ENCODE results near the gene MCOLN1. TPM values are rescaled to one million over a fixed set of nuclear protein-coding genes. Genes with fewer than 3 reads are reported as not detected.
A peak's percentile ranks its signal among the peaks of the same experiment; 100 is the strongest.

Gene MCOLN1
- polyA plus RNA-seq, 1 donor = 17.0 TPM

GRCh38 chr19:7500811-7501450, 21.5 kb upstream of the MCOLN1 start:
- DNase-seq = peak; percentile 78

GRCh38 chr19:7502552-7502951, 19.9 kb upstream of the MCOLN1 start:
- no peak for DNase-seq

GRCh38 chr19:7504684-7505083, 17.7 kb upstream of the MCOLN1 start:
- DNase-seq = no peak

- no peak for DNase-seq
These were observed 17.1 kb upstream of the MCOLN1 start for GRCh38 chr19:7505288-7505681.

GRCh38 chr19:7505682-7506384, 16.6 kb upstream of the MCOLN1 start:
- DNase-seq = no peak

- no peak for DNase-seq
These were observed 15.8 kb upstream of the MCOLN1 start for GRCh38 chr19:7506385-7507328.

GRCh38 chr19:7507884-7508283, 14.5 kb upstream of the MCOLN1 start:
- no peak for DNase-seq

GRCh38 chr19:7509625-7510024, 12.8 kb upstream of the MCOLN1 start:
- DNase-seq = no peak

GRCh38 chr19:7512400-7512851, 10.0 kb upstream of the MCOLN1 start:
- DNase-seq = no peak

- no peak for DNase-seq
These were observed 8.4 kb upstream of the MCOLN1 start for GRCh38 chr19:7513809-7514642.

- DNase-seq = no peak
These were observed 7.2 kb upstream of the MCOLN1 start for GRCh38 chr19:7515110-7515644.

GRCh38 chr19:7515645-7516151, 6.7 kb upstream of the MCOLN1 start, which contains the start of gene ZNF358:
Gene ZNF358, plus strand, starts transcription at chr19:7516103. Its CDS starts 3,140 bp downstream, at chr19:7519243.
- no peak for DNase-seq

- DNase-seq = no peak
These were observed 6.1 kb upstream of the MCOLN1 start for GRCh38 chr19:7516333-7516732.

GRCh38 chr19:7516878-7517277, 5.5 kb upstream of the MCOLN1 start:
- DNase-seq = no peak

- DNase-seq = no peak
These were observed 2.9 kb upstream of the MCOLN1 start for GRCh38 chr19:7519361-7520130.

- DNase-seq = no peak
These were observed 2.0 kb upstream of the MCOLN1 start for GRCh38 chr19:7520131-7521051.

- DNase-seq = no peak
These were observed 813 bp upstream of the MCOLN1 start for GRCh38 chr19:7521551-7522071.

- no peak for DNase-seq
These were observed 671 bp downstream of the MCOLN1 start for GRCh38 chr19:7522923-7523667.
